Mucosa of descending colon (tissue), 3 donors: ENCODE data around the gene THTPA. TPM values are rescaled to one million over a fixed set of nuclear protein-coding genes. Genes with fewer than 3 reads are reported as not detected.

Experiments used
- ATAC-seq: fragments of 200-7000 bp; cut with Tn5 transposase; one replicate; pipeline ENCODE4 v1.9.1; 2020; ENCODE audit warnings: mild to moderate bottlenecking, moderate library complexity
- DNase-seq, 3 donors: peaks; one replicate each; pipeline ENCODE4 v3.0.0-alpha.2; 2020
- H3K36me3 ChIP-seq: fragments of 200-600 bp; one replicate; pipeline ENCODE4 v1.8.0; 2021; ENCODE audit warnings: low read depth, mild to moderate bottlenecking
- H3K4me1 ChIP-seq: fragments of 200-600 bp; one replicate; pipeline ENCODE4 v1.8.0; 2021; ENCODE audit warnings: low read depth, mild to moderate bottlenecking
- H3K4me3 ChIP-seq: fragments of 200-600 bp; one replicate; pipeline ENCODE4 v1.8.0; 2021; ENCODE audit warnings: mild to moderate bottlenecking
- H3K9me3 ChIP-seq: fragments of 200-600 bp; one replicate; pipeline ENCODE4 v1.8.0; 2021; ENCODE audit warnings: mild to moderate bottlenecking
- CTCF ChIP-seq: fragments of 200-600 bp; IDR thresholded peaks from one replicate; pipeline ENCODE4 v1.8.0; 2022; ENCODE audit warnings: antibody characterized with exemption, mild to moderate bottlenecking
- intact Hi-C, 2 donors: fragments of 100-400 bp; cut with DNase I in 1 of 2; cut with micrococcal nuclease in 1 of 2; formaldehyde crosslinking; loops; one replicate each; pipeline versions ENCODE4 v1.11.0 to v1.11.1; 2022; cut with DNase I, micrococcal nuclease
- total RNA-seq, 3 donors: library from RNA; stranded (reverse); fragmentation: NEBNext Ultra II Directional in 2 of 3; extraction: Animal tissue kit (Norgen Biotek cat#: 25700) in 2 of 3; gene quantifications; one replicate each; pipeline versions ENCODE4 v1.2.1 to v1.2.4, GENCODE V29; 2021 to 2023
- donor health status: DM: no; HTN: no; CAD: no; lungs with moderate emphysema.
- donor health status: DM: no; HTN: no; CAD: no.
- donor health status: DM: no; HTN: yes; CAD: no.

The THTPA gene
- total RNA-seq, 3 donors from 2014 or later: 16.8 to 17.4 (median 17.4) TPM

- Histone ChIP-seq H3K36me3 (no peaks in the 10 kb centered on the region), H3K9me3 (no peaks in the 10 kb centered on the region), H3K4me3 (no peak overlapping the region), H3K4me1 (no peaks in the 10 kb centered on the region)
- intact Hi-C loops: no loop called here
- no peak for DNase-seq
- no peak for ATAC-seq
- TF ChIP-seq CTCF: no peak
Observed at GRCh38 chr14:23523229-23524016, 32.6 kb upstream of the THTPA start.

- no peak for TF ChIP-seq CTCF
- Histone ChIP-seq H3K4me3 (no peak overlapping the region), H3K4me1 (no peaks in the 10 kb centered on the region), H3K36me3 (no peaks in the 10 kb centered on the region), H3K9me3 (no peaks in the 10 kb centered on the region)
- DNase-seq: no peak
- intact Hi-C loops: no loop called here
- no peak for ATAC-seq
Observed at GRCh38 chr14:23524954-23525353, 31.1 kb upstream of the THTPA start.

- Histone ChIP-seq H3K36me3 (no peaks in the 10 kb centered on the region), H3K4me1 (no peaks in the 10 kb centered on the region), H3K4me3 (no peak overlapping the region), H3K9me3 (no peaks in the 10 kb centered on the region)
- ATAC-seq (no peak), DNase-seq (no peak)
- intact Hi-C loops: no loop called here
- TF ChIP-seq CTCF: no peak
Observed at GRCh38 chr14:23525611-23526010, 30.5 kb upstream of the THTPA start.

- Histone ChIP-seq H3K4me1 (no peaks in the 10 kb centered on the region), H3K4me3 (no peak overlapping the region), H3K9me3 (no peaks in the 10 kb centered on the region), H3K36me3 (no peaks in the 10 kb centered on the region)
- intact Hi-C loops: no loop called here
- TF ChIP-seq CTCF: no peak
- no peak for ATAC-seq
- DNase-seq: no peak
Observed at GRCh38 chr14:23528555-23528954, 27.5 kb upstream of the THTPA start.

GRCh38 chr14:23529016-23529415 lies 27.1 kb upstream of the THTPA start:
- Histone ChIP-seq H3K4me1 (no peaks in the 10 kb centered on the region), H3K9me3 (no peaks in the 10 kb centered on the region), H3K36me3 (no peaks in the 10 kb centered on the region), H3K4me3 (no peak overlapping the region)
- DNase-seq (no peak), ATAC-seq (no peak)
- intact Hi-C loops: no loop called here
- TF ChIP-seq CTCF: no peak
